NT2/D1 (cell line): ENCODE measurements around the gene IRX4.

Experiments
- DNase-seq: peaks from one replicate; pipeline ENCODE4 v3.0.0-alpha.2; 2011; ENCODE audit warnings: low read depth, low spot score
- H3K27me3 ChIP-seq: 2 replicates; pipeline ENCODE4 v1.6.0; 2011; ENCODE audit warnings: mild to moderate bottlenecking; ENCODE audit not compliant: insufficient read length, insufficient read depth
- H3K36me3 ChIP-seq: 2 replicates; pipeline ENCODE4 v1.6.1; 2011; ENCODE audit warnings: mild to moderate bottlenecking, low read length, mixed read lengths; ENCODE audit not compliant: insufficient read depth, insufficient read length
- H3K4me1 ChIP-seq: 2 replicates; pipeline ENCODE4 v1.5.1; 2011; ENCODE audit not compliant: insufficient read depth, insufficient read length
- H3K4me3 ChIP-seq: 2 replicates; pipeline ENCODE4 v1.5.1; 2011; ENCODE audit warnings: low read depth; ENCODE audit not compliant: insufficient read length
- H3K9ac ChIP-seq: 2 replicates; pipeline ENCODE4 v1.6.0; 2011; ENCODE audit warnings: low read depth; ENCODE audit not compliant: insufficient read length
- H3K9me3 ChIP-seq: 2 replicates; pipeline ENCODE4 v1.5.1; 2011; ENCODE audit warnings: mild to moderate bottlenecking, low read length; ENCODE audit not compliant: insufficient read depth
- SUZ12 ChIP-seq: IDR thresholded peaks from 2 replicates; pipeline ENCODE4 v1.6.1; 2011; ENCODE audit not compliant: insufficient read length, insufficient read depth; ENCODE audit errors: extremely low read depth
- YY1 ChIP-seq: IDR thresholded peaks from 2 replicates; pipeline ENCODE4 v1.6.1; 2011; ENCODE audit not compliant: insufficient read length, insufficient read depth
- ZNF274 ChIP-seq: IDR thresholded peaks from 2 replicates; pipeline ENCODE4 v1.6.1; 2011; ENCODE audit warnings: mild to moderate bottlenecking, low read depth, low read length

The IRX4 gene

DNA sequence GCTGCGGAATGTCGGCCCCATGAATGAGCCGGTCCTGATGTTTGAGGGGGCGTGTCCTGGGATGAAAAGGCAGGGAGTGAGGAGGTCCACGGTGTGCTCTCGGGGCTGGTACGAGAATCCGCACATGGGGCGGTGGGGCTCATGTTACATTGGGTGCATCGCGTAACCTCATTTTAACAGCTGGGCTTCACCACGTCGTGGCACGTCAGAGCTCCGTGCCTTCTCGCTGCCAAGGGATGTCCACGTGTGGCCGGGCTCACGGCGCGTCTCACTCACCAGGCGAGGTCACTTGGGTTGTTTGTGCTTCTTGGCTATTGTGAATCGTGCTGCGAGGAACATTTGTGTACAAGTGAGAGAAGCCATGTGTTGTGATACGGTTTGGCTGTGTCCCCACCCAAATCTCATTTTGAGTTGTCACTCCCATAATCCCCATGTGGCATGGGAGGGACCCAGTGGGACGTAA, 29.1 kb upstream of the IRX4 start:
- no peak for DNase-seq
- Histone ChIP-seq H3K4me1 (no peaks in the 10 kb centered on the region), H3K4me3 (no peak overlapping the region), H3K36me3 (no peaks in the 10 kb centered on the region), H3K9ac (no peak overlapping the region), H3K9me3 (no peaks in the 10 kb centered on the region), H3K27me3 (no peaks in the 10 kb centered on the region)
- TF ChIP-seq YY1 = no peak
- TF ChIP-seq SUZ12 = no peak
- TF ChIP-seq ZNF274 = no peak

- no peak for DNase-seq
- Histone ChIP-seq H3K36me3 (no peaks in the 10 kb centered on the region), H3K27me3 (no peaks in the 10 kb centered on the region)
Observed at GRCh38 chr5:1910861-1911772, 28.4 kb upstream of the IRX4 start.

DNA sequence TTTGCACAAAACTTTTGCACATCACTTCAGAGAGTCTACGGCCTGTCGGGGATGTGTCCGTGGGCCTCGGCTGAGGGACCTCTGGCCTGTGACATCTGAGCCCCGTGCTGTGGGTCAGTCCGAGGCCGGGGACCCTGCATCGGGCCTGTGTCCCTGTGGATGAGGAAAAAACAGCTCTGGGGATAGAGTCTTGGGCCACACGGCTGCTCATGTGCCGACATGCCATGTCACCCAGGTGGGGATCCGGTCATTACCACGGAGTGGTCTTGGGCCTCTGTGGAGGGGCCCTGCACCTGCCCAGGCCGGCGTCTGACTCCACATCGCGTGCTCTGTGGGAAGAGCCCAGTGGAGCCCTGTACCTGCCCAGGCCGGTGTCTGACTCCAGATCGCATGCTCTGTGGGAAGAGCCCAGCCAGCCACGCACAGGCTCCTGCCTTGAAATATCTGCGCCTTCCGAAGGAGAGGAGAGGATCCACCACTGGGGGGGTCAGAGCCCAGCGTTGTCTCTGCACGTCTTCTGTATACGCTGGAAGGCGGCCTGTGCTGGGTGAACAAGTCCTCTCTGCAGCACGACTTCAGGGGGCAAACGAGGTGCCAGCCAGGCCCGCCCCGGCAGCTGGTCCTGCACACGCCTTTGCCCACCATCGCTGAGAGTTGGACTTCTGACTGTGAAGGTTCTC, 27.5 kb upstream of the IRX4 start:
- Histone ChIP-seq H3K4me3 (no peak overlapping the region), H3K4me1 (no peaks in the 10 kb centered on the region), H3K36me3 (no peaks in the 10 kb centered on the region), H3K9me3 (no peaks in the 10 kb centered on the region), H3K9ac (no peak overlapping the region), H3K27me3 (no peaks in the 10 kb centered on the region)
- DNase-seq = no peak
- no peak for TF ChIP-seq SUZ12

More at GRCh38 chr5:1910861-1911772, 28.4 kb upstream of the IRX4 start:
- Histone ChIP-seq H3K9ac (no peak overlapping the region), H3K9me3 (no peaks in the 10 kb centered on the region), H3K4me1 (no peaks in the 10 kb centered on the region), H3K4me3 (no peak overlapping the region)
- no peak for TF ChIP-seq SUZ12
- TF ChIP-seq YY1 = no peak
- no peak for TF ChIP-seq ZNF274

DNA sequence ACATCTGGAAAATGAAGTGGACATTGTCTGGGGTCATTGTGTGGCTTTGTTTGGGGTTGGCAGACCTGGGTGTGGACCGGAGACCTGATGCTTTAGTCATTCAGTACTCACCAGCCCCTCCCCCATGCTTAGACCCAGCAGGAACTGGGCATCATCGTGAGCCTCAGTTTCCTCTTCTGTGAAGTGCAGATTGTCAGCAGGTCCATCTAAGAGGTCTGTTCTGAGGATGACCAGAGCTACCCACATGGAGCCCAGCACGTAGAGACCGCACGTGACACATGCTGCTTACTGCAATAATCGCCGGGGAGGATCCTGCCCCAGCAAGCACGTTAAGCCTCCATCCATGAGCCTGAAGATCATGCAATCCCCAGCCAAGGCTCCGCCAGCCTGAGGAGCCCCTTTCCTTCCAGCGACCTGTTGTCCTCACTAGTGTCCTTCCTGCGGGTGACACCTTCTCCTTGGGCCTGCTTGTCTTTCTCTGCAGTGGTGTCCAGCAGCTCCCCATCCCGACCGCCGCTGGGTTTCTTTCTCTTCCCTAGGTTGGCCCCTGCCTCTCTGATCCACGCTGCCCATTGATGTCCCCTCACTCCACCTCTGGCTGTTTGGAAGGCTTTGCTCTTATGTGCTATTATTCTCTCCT, 26.7 kb upstream of the IRX4 start:
- Histone ChIP-seq H3K27me3 (no peaks in the 10 kb centered on the region), H3K4me3 (no peak overlapping the region), H3K4me1 (no peaks in the 10 kb centered on the region), H3K9ac (no peak overlapping the region), H3K9me3 (no peaks in the 10 kb centered on the region; the same call in 1 of the 2 replicates), H3K36me3 (no peaks in the 10 kb centered on the region)
- no peak for DNase-seq
- TF ChIP-seq YY1 (no peak), SUZ12 (no peak), ZNF274 (no peak)

- no peak overlapping the region for H3K4me3 ChIP-seq
- no peak for TF ChIP-seq SUZ12
- no peak for TF ChIP-seq YY1
- no peak for TF ChIP-seq ZNF274
- no peaks in the 10 kb centered on the region for H3K4me1 ChIP-seq
- DNase-seq = no peak
- no peaks in the 10 kb centered on the region for H3K36me3 ChIP-seq
- no peaks in the 10 kb centered on the region; the same call in 1 of the 2 replicates for H3K9me3 ChIP-seq
- no peaks in the 10 kb centered on the region for H3K27me3 ChIP-seq
- H3K9ac ChIP-seq = no peak overlapping the region
Observed at GRCh38 chr5:1908931-1909330, 26.2 kb upstream of the IRX4 start.

GRCh38 chr5:1907616-1908015, 24.9 kb upstream of the IRX4 start:
- TF ChIP-seq SUZ12 (no peak), ZNF274 (no peak), YY1 (no peak)
- DNase-seq = no peak
- no peaks in the 10 kb centered on the region for H3K27me3 ChIP-seq
- H3K9ac ChIP-seq = no peak overlapping the region
- H3K36me3 ChIP-seq = no peaks in the 10 kb centered on the region
- no peaks in the 10 kb centered on the region; the same call in 1 of the 2 replicates for H3K9me3 ChIP-seq
- no peaks in the 10 kb centered on the region for H3K4me1 ChIP-seq
- H3K4me3 ChIP-seq = no peak overlapping the region

- H3K36me3 ChIP-seq = no peaks in the 10 kb centered on the region
- peaks cover 7% of the 10 kb centered on the region; the same call in 1 of the 2 replicates for H3K9me3 ChIP-seq
- no peaks in the 10 kb centered on the region for H3K4me1 ChIP-seq
- no peaks in the 10 kb centered on the region for H3K27me3 ChIP-seq
- TF ChIP-seq ZNF274 = no peak
- TF ChIP-seq SUZ12 = no peak
- TF ChIP-seq YY1 = no peak
- no peak for DNase-seq
- H3K4me3 ChIP-seq = no peak overlapping the region
- H3K9ac ChIP-seq = no peak overlapping the region
Observed at GRCh38 chr5:1905108-1905507, 22.4 kb upstream of the IRX4 start.
